HL-60 (cell line): ENCODE results near the gene ROCK2.

Experiments
- DNase-seq, 2 experiments: peaks; one replicate each; pipeline ENCODE4 v3.0.0-alpha.2; 2010 to 2020; ENCODE audit warnings: low read depth in 1 of 2, low spot score in 1 of 2
- H3K27ac ChIP-seq: fragments of 250-450 bp; sonication (Bioruptor Pico); replicated peaks from 2 replicates; pipeline ENCODE4 v1.5.1; 2020; ENCODE audit warnings: mild to moderate bottlenecking, moderate library complexity
- H3K27me3 ChIP-seq: fragments of 250-450 bp; sonication (Bioruptor Pico); 2 replicates; pipeline ENCODE4 v1.5.1; 2021; ENCODE audit warnings: mild to moderate bottlenecking, moderate library complexity; ENCODE audit not compliant: insufficient read depth, poor library complexity, severe bottlenecking
- H3K4me3 ChIP-seq: replicated peaks from 2 replicates; pipeline ENCODE4 v1.5.1; 2011; ENCODE audit warnings: mild to moderate bottlenecking, control low read depth, low read length; ENCODE audit not compliant: insufficient read depth
- GABPA ChIP-seq: IDR thresholded peaks from 2 replicates; pipeline ENCODE4 v1.6.1; 2012; ENCODE audit warnings: low read depth
- POLR2AphosphoS5 ChIP-seq: IDR thresholded peaks from 2 replicates; pipeline ENCODE4 v1.6.1; 2012; ENCODE audit warnings: low read depth
- REST ChIP-seq: IDR thresholded peaks from 2 replicates; pipeline ENCODE4 v1.6.1; 2012; ENCODE audit warnings: low read depth; ENCODE audit not compliant: insufficient replicate concordance
- SPI1 ChIP-seq: IDR thresholded peaks from 2 replicates; pipeline ENCODE4 v1.6.1; 2012; ENCODE audit warnings: low read depth, mild to moderate bottlenecking, borderline replicate concordance
- TF ChIP-seq, protein P1 (sequence below): IDR thresholded peaks from one replicate; pipeline ENCODE4 v1.5.1; 2011; ENCODE audit warnings: low read length, control low read depth, inconsistent platforms; ENCODE audit not compliant: insufficient read depth

The ROCK2 gene

DNA sequence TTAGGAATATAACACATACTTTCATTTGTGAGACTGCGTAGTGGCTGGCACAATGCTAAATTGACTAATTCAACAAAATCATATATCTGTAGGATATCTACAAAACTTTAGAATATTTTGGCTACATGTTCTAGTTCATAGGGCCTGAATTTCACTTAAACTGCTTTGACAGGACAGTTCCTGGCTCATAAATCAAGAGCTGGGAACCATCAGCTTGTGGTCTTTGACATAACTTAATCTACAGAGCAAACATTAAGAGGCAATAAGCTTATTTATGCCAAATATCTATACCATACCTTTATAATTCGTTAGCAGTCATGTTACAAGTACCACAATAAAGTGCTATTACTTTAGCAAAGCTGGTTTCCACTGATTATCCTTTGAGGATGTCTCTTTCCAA, 83.5 kb downstream of the ROCK2 start:
- DNase-seq: no peak
- Histone ChIP-seq H3K27ac (no peak overlapping the region), H3K27me3 (no peaks in the 10 kb centered on the region), H3K4me3 (no peak overlapping the region)
- TF ChIP-seq, protein P1, sequence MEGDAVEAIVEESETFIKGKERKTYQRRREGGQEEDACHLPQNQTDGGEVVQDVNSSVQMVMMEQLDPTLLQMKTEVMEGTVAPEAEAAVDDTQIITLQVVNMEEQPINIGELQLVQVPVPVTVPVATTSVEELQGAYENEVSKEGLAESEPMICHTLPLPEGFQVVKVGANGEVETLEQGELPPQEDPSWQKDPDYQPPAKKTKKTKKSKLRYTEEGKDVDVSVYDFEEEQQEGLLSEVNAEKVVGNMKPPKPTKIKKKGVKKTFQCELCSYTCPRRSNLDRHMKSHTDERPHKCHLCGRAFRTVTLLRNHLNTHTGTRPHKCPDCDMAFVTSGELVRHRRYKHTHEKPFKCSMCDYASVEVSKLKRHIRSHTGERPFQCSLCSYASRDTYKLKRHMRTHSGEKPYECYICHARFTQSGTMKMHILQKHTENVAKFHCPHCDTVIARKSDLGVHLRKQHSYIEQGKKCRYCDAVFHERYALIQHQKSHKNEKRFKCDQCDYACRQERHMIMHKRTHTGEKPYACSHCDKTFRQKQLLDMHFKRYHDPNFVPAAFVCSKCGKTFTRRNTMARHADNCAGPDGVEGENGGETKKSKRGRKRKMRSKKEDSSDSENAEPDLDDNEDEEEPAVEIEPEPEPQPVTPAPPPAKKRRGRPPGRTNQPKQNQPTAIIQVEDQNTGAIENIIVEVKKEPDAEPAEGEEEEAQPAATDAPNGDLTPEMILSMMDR: no peak
- TF ChIP-seq POLR2AphosphoS5 (no peak), GABPA (no peak), REST (no peak), SPI1 (no peak)

GRCh38 chr2:11257964-11258363, 86.5 kb downstream of the ROCK2 start:
- no peak for TF ChIP-seq POLR2AphosphoS5
- no peak for TF ChIP-seq GABPA
- TF ChIP-seq, protein P1: no peak
- TF ChIP-seq REST: no peak
- TF ChIP-seq SPI1: no peak
- H3K4me3 ChIP-seq: no peak overlapping the region
- no peaks in the 10 kb centered on the region for H3K27me3 ChIP-seq
- no peak overlapping the region for H3K27ac ChIP-seq
- DNase-seq: no peak

DNA sequence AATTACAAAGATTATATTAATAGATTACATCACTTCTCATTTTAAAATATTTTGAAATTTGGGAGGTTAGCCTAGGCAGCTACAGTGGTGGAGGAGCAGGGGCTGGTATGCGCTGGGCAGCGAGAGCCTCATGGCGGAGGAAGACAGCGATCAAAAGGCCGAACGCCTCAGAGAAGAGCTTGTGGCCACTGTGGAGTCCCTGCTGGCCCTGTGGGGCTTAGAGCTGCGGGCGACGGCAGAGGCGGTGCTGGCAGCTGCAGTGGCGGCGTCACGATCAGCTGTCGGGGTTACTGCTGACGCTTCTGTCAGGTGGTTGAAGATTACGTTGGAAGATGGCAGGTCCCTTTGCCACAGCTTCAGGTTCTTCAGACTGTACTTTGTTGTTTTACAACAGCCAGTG, 87.4 kb downstream of the ROCK2 start:
- no peak overlapping the region for H3K4me3 ChIP-seq
- no peaks in the 10 kb centered on the region for H3K27me3 ChIP-seq
- TF ChIP-seq GABPA (no peak), SPI1 (no peak), REST (no peak), POLR2AphosphoS5 (no peak)
- TF ChIP-seq, protein P1: no peak
- no peak for DNase-seq
- no peak overlapping the region for H3K27ac ChIP-seq
